Right lobe of liver (tissue), 4 donors: ENCODE results near the gene ASB15.

Experiments used
- POLR2A ChIP-seq: fragments of 450-650 bp; IDR thresholded peaks from one replicate; pipeline ENCODE4 v1.6.1; 2017; ENCODE audit warnings: antibody characterized with exemption, mild to moderate bottlenecking
- TF ChIP-seq, protein P1 (sequence below), 4 donors: fragments of 200-600 bp in 3 of 4; fragments of 450-650 bp in 1 of 4; IDR thresholded peaks; one replicate each; pipeline versions ENCODE4 v1.5.1 to v1.8.0; 2016 to 2022; ENCODE audit warnings: antibody characterized with exemption in 4 of 4, mild to moderate bottlenecking in 2 of 4
- donor health status: DM: no; HTN: no; CAD: no.
- donor health status: DM: no; HTN: no; CAD: no.
- donor health status: DM: no; HTN: yes; CAD: no.

DNA sequence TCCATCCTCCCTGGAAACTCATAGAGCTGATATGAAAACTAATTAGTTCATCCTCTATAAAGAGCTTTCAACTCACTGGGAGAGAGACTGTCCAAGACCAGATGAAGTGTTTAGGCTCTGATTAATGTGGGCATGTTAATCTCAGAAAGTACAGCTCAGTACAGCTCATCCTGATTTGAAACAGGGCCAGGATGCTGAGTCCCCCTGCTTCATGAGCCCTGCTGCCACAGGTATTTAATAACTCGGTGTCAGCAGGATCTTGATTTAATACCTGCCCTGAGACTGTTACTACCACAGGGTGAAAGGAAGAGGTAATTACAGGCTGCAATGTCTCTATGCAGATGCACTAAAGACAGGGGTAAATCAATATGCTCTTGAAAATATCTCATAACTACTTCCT, 64.9 kb downstream of the ASB15 start:
- TF ChIP-seq, protein P1, sequence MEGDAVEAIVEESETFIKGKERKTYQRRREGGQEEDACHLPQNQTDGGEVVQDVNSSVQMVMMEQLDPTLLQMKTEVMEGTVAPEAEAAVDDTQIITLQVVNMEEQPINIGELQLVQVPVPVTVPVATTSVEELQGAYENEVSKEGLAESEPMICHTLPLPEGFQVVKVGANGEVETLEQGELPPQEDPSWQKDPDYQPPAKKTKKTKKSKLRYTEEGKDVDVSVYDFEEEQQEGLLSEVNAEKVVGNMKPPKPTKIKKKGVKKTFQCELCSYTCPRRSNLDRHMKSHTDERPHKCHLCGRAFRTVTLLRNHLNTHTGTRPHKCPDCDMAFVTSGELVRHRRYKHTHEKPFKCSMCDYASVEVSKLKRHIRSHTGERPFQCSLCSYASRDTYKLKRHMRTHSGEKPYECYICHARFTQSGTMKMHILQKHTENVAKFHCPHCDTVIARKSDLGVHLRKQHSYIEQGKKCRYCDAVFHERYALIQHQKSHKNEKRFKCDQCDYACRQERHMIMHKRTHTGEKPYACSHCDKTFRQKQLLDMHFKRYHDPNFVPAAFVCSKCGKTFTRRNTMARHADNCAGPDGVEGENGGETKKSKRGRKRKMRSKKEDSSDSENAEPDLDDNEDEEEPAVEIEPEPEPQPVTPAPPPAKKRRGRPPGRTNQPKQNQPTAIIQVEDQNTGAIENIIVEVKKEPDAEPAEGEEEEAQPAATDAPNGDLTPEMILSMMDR (IDR thresholded peaks at IDR 0.05), result no peak
- no peak for TF ChIP-seq POLR2A
